AG08396 (cell line): ENCODE results near the gene NAB2.
A peak's percentile ranks its signal among the peaks of the same experiment; 100 is the strongest.
"Not testable (repeated sequence)": the region's sequence is repeated elsewhere in the genome, so short reads cannot be mapped to it uniquely, and the experiment has no call there.

Experiments
- DNase-seq: peaks from one replicate; pipeline ENCODE4 v3.0.0; 2012; ENCODE audit warnings: low spot score, mixed read lengths

Gene NAB2, protein sequence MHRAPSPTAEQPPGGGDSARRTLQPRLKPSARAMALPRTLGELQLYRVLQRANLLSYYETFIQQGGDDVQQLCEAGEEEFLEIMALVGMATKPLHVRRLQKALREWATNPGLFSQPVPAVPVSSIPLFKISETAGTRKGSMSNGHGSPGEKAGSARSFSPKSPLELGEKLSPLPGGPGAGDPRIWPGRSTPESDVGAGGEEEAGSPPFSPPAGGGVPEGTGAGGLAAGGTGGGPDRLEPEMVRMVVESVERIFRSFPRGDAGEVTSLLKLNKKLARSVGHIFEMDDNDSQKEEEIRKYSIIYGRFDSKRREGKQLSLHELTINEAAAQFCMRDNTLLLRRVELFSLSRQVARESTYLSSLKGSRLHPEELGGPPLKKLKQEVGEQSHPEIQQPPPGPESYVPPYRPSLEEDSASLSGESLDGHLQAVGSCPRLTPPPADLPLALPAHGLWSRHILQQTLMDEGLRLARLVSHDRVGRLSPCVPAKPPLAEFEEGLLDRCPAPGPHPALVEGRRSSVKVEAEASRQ

GRCh38 chr12:57088354-57089270 is at the start of gene NAB2:
NAB2 (plus strand) TSS chr12:57089114; CDS start chr12:57089272, 158 bp downstream.
- DNase-seq: peak; percentile 94

DNA sequence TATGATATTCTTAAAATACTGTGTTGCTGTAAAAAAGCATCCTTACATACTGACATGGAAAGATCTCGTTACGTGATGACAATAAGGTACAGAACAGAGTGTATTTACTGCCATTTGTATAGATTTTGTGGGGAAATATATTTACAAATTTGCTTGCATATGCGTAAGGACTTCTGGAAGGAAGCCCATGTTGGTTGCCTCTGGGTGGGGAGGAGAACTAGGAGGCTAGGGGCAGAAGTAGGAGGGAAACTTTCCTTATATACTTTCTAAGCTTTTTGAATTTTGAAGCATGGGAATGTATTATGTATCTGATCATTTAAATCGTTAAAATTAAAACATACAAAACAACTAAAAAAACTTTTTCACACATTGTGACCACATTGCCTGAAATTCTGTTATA is 48.7 kb upstream of the NAB2 start:
- no peak for DNase-seq

DNA sequence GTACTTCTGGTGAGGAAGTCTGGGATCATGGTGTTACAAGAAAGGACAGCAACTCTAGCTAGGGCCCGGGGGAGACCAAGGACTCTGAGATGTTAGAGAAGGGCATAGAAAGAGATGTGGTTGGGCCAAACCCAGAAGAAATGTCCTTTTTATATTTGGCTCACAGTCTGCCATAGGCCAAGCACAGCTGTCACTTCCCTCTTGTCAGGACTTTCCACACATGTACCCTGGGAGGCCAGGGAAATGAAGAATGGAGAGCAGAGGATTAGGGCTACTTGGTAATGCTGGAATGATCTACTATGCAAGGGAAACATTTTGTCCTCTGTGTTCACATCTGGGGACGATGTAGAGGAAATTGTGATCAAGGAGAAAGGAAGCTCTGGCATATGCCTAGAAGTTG is 48.2 kb upstream of the NAB2 start:
- no peak for DNase-seq

DNA sequence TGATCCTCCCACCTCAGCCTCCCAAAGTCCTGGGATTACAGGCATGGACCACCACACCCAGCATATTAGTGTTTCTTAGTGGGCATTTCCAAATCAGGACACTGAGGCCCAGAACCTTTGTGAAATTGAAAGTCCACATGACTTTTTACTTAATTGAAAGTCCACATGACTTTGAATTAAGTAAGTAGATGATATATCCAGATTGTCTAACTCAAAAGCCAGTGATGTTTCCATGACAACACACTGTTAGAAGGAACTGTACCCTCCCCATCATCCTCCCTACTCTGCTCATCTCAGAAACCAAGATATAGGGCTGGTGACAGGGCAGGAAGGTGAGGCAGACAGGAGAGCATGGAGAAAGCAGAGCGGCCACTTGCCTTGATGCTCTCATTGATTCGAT is 46.2 kb upstream of the NAB2 start:
- no peak for DNase-seq

DNA sequence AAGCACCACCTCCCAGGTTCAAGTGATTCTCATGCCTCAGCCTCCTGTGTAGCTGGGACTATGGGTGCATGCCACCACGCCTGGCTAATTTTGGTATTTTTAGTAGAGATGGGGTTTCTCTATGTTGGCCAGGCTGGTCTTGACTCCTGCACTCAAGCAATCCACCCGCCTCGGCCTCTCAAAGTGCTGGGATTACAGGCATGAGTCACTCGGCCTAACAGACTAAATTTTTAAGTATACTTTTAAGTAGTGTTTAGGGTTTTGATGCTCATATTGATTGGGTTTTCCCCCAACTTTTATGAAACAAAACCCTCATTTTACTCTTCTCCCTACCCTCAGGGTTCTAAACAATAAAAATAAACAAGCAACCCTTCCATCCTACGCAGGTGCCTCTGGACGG is 44.4 kb upstream of the NAB2 start:
- DNase-seq: no peak

DNA sequence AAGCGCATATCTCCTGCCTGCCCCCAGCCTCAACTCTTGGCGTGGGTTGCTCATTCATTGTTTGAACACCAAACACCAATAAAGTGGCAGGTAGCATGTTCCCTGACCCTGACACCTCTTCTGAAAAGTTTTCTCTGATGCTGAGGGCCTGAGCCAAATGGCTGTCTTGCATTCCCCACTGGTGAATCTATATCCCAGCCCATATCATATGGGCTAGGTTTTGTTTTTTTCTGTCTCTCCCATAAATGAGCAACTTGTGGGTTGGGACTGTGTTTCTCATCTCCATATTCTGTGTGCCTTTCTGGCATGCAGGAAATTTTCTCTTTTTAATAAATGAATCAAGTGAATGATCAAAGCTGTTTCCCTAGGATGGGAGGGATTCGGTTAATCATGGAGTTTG is 44.0 kb upstream of the NAB2 start:
- no peak for DNase-seq

- DNase-seq: no peak
Measured at GRCh38 chr12:57046086-57046791, 42.7 kb upstream of the NAB2 start.

DNA sequence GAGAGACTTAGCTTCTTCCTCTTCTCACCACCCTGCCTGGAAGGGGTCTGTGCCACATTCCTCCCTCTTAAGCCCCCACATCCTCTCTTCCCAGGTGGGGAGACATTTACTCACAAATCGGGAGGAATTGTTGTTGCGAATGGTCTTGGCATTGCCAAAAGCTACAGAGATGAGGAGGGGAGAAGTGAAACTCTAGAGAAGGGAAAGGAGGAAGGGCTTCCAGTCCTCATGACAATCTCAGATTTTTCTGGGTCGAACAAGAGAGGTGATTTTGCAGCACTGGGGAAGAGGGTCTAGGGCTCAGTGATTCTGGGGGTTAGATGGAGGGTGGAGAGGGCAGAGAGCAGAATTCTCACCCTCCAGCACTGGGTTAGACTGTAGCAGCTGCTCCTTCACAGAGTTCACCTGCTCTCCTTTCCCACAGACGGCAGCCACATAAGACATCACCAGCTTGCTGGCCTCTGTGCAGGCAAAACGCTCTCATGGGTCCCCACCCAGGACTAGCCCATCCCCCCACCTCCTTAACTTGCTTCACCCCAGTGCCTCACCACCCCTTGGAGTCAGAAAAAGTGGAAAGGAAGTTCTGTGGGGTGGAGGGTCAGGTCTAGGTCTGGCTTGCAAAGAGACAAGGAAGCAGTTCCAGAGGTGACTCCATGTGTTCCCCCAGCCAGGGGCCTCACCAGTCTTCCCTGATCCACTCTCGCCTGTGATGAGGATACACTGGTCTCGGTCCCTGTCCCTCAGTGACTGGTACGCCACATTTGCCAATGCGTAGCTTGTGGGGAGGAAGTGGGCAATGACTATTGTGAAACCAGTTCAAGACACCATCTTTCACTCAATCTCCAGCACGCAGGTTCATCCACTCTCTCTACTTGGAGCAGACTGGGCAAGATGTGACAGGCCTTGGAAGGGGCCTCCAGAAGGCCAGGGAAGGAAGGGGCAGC is 41.7 kb upstream of the NAB2 start:
- DNase-seq: no peak

DNA sequence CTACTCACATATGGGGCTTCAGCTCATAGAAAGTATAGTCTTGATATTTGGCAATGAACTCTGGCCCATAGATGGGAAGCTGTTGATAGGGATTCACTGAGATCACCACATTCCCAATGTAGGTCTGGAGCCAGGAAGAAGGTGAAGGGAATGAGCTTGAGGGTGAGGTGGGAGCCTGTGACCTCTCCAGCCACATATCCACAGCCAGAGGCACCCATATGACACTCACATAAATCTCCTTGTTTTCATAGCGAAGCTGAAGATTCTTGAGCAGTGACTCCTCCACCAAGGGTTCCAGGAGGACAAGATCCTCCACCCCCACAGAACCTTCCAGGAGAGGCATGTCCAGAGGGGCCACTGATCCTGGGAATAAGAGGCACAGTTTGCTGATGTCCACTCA is 40.9 kb upstream of the NAB2 start:
- no peak for DNase-seq

- no peak for DNase-seq
Measured at GRCh38 chr12:57048423-57049118, 40.3 kb upstream of the NAB2 start.

GRCh38 chr12:57049119-57049446 is 39.8 kb upstream of the NAB2 start:
- no peak for DNase-seq

DNA sequence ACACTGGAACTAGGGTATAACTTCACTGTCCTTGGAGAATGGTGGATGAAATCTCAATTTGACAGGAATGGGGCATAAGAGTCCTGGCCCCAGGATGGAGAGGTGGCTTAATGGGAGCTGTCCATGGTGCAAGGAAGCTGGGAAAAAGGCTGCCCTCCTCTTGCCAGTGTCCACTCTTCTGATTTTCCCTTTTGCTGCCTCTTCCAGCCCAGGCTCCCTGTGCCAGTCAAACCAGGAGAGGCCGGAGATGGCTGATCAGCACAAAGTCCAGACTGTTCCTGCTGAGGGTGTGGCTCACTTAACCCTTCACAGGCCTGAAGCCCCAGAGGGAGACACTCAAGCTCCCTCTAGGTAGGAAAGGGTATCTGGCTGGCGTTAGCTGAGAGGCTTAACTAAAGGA is 39.0 kb upstream of the NAB2 start, which contains the start of gene MYO1A:
MYO1A (minus strand) TSS at position 240 of the 400 bp plus-strand sequence. CDS start 1,806 bp downstream, outside the sequence.
- peak; percentile 43 for DNase-seq

- no peak for DNase-seq
Measured at GRCh38 chr12:57051011-57051410, 37.9 kb upstream of the NAB2 start.

- not testable (repeated sequence) for DNase-seq
Measured at GRCh38 chr12:57053146-57053545, 35.8 kb upstream of the NAB2 start.

DNA sequence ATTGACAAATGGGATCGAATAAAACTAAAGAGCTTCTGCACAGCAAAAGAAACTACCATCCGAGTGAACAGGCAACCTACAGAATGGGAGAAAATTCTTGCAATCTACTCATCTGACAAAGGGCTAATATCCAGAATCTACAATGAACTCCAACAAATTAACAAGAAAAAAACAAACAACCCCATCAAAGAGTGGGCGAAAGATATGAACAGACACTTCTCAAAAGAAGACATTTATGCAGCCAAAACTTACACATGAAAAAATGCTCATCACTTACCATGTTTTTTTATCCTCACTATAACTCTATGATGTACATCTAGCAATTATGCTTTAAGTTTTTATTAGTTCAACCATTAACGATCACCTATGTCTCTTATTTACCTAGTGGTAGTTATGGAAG is 35.0 kb upstream of the NAB2 start:
- not testable (repeated sequence) for DNase-seq

- DNase-seq: no peak
Measured at GRCh38 chr12:57055824-57056223, 33.1 kb upstream of the NAB2 start.

DNA sequence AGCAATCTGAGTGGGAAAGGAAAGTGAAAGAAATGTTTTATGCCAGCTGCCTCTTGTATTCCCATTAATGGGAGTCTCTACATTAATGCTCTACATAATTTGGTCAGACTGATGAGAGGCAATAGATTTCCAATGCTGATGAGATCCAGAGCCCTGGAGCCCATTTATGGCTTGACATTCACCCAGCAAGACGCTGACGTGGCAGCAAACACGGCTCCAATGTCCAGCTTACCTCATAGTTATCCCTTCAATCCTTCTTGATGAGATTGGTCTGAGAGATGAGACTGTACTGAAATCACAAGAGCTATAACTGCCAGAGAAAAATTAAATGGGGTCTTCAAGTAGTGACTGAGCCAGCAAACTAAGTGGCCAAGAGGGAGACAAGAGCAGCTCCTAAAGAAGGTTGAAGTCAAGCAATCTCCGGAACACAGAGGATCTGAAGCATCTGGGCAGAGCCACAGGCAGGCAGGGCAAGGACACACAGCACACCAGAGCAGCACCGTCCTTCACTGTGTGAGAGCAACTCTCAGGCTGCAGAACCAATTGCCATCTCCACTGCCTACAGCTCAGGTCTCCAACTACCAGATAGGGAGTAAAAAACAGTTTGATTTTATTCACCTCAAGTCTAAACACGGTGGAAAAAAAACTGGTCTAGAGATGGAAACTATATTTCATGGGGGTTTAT is 31.7 kb upstream of the NAB2 start:
- DNase-seq: no peak

DNA sequence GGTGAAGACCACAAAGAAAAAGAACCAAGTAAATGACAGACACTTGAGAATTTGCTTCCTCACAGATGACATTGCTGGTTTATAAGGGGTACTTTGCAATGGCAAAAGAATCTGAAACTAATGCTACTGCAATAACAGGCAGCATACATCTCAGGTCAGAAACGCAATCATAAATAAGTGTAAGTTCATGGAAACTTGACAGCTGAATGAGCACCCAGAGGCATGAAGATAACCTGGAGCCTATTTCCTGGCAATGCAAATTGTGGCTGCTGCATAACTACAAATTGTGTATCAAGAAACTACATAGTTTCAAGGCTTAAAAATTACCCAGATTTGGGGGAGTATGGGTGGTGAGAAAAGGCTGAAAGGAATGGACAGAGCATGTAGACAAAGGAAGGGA is 30.5 kb upstream of the NAB2 start:
- DNase-seq: no peak

GRCh38 chr12:57063991-57064685 is 24.8 kb upstream of the NAB2 start:
- no peak for DNase-seq
